Kidney tubule cell (primary cell): ENCODE data around the gene PLIN4.

Experiments
- DNase-seq: peaks from one replicate; pipeline ENCODE4 v3.0.0-alpha.2; 2018; ENCODE audit warnings: low spot score

Gene PLIN4

DNA sequence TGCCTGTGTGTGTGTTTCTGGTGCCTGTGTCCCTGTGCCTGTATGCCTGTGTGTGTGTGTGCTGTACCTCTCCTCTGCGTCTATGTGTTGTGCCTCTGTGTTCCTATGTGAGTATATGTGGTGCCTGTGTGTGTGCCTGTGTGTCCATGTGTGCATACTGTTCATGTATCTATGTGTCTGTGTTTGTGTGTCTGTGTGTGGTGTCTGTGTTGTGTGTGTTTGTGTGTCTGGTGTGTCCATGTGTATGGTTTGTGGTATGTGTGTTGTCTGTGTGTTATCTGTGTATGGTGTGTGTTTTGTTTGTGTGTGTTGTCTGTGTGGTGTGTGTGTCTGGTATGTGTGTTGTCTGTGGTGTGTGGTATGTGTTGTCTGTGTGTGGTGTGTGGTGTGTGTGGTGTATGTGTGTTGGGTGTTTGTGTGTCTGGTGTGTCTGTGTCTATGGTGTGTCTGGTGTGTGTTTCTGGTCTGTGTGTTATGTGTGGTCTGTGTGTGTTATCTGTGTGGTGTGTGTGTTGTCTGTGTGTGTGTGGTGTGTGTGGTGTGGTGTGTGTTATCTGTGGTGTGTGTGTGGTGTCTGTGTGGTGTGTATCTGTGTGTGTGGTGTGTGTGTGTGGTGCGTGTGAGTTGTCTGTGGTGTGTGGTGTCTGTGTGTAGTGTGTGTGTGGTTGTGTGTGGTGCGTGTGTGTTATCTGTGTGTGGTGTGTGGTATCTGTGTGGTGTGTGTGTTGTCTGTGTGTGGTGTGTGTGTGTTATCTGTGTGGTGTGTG is 25.8 kb downstream of the PLIN4 start:
- DNase-seq, result no peak

DNA sequence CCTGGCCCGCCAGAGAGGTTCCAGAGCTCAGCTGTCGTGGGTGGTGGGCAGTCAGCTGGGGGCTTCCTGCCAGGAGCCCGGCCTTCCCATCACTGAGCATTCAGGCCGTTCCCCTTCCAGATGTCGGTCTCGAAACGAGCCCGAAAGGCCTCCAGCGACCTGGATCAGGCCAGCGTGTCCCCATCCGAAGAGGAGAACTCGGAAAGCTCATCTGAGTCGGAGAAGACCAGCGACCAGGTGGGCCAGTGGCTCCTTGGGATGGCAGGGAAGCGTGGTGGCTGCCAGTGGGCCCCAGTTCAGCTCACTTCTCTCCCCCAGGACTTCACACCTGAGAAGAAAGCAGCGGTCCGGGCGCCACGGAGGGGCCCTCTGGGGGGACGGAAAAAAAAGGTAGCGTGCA is 26.8 kb downstream of the PLIN4 start:
- DNase-seq, result no peak

- no peak for DNase-seq
Measured at GRCh38 chr19:4488496-4488895, 29.8 kb downstream of the PLIN4 start.

DNA sequence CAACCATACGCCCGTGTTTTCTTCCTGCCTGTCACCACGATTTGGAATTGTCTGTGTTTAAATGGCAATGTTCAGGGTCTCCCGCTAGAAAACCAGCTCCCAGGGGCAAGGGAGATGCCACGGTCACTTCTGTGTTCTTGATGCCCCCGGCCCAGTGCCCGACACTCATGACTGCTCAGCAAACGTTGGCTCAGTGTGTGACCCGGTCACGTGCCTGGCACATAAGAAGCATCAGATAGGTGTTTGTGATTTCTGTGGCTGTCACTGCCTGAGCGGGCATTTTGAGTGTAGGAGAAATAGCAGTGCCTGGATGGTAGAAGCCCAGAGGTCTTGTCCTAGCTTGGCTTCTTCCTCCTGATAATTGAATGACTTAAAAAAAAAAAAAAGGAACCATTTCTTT is 30.7 kb downstream of the PLIN4 start:
- DNase-seq, result no peak

DNA sequence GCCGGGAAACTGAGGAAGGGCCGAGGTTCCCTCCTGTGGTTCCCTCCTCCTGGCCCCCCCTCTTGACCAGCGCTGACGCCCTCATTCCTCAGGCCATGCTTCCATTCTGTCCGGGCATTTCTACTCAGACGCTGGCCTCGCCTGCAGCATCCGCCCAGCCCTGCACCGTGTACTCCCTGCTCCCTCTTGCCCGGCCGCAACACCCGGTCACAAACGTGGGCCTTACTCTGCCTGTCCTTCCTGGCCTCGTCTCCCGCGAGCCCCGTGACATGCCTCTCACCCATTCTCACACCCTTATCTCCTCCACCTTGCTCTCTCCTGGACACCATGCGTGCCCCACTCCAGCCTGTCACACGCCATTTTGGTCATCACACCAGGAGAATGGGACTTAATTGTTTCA is 34.9 kb downstream of the PLIN4 start:
- DNase-seq, result no peak

DNA sequence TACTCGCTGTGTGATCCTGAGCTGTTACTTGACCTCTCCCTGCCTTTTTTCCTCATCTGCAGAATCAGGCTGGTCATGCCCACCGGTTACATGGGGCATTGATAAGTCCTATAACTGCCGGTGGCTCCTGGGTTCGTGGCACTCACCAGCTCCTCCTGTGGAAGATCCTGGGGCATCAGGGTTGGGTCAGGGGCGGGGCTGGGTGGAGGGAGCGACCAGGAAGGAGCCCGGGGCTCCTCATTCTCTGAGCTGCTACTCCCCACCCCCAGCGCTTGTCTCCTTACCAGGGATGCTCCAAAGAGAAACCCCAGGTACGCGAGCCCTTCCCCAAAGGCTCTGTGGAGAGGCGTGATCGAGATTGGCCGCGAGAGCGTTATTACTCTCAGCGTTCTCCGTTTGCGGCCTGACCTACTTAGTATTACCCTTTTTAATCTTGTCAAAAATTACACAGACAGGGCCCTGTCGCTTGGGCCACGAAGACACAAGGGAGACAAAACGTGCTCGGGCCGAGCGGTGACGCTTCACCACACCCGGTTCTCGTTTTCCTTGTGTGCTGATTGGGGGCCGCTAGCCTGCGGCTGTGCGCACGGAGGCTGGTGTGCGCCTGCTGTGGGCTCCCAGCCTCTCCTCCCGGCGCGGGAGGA is 35.4 kb downstream of the PLIN4 start:
- no peak for DNase-seq

DNA sequence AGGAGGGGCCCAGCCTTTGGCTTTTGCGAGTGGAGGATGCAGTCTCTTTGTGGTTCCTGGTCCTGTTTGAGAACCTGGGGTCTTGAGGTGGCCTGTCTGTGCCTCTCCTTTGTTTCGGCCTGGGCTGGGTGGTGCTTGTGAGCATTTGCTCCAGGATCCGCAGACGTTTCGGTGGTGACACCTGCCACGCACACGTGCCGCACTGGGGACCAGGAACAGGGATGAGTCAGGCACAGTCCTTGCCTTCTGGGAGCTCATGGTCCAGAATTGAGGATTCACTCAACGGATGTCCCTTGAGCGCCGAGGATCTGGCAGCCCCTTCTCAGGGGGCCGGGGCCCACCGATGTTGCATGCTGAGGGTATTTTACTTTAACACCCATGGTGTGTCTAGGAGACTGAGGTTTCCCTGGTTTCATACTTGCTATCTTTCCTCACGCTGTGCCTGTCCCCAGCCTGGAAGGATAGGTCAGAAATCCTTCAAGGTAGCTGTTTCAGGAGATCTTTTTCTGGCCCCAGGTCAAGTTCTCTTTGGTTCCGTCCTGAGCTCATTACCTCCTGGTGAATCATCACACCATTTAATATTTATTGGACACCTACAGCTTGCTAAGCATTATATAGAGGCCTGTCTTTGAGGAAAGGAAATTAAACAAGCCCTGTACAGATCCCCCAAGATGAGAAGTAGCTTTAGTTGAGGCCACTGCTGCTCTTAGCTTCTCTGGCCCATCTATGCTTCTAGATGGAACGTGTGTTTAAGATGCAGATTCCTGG is 41.1 kb downstream of the PLIN4 start:
- DNase-seq, result peak; percentile 19

DNA sequence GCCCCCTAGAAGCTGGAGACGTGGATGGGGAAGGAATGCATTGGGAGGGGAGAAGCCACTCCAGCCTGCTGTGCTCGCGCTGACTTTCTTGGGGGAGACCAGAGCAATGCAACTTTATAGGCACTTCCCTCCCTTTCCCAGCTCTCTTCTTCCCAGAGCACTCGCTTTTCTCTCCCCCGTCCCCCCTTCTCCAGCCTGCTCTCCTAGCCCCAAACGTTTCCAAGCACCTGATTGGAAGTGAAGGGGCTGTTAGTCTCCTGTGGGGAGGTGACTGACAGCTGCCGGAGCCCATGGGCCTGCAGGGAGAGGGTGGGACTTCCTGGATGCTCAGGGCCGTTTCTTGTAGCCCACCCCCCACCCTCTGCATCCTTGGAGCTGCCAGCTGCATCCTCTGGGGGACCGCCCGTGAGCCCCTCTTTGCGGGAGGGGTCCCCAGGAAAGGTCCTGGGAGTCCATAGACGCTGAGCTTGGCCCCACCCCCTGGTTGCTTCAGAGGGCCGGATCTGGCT is 43.7 kb downstream of the PLIN4 start:
- peak; percentile 46 for DNase-seq

DNA sequence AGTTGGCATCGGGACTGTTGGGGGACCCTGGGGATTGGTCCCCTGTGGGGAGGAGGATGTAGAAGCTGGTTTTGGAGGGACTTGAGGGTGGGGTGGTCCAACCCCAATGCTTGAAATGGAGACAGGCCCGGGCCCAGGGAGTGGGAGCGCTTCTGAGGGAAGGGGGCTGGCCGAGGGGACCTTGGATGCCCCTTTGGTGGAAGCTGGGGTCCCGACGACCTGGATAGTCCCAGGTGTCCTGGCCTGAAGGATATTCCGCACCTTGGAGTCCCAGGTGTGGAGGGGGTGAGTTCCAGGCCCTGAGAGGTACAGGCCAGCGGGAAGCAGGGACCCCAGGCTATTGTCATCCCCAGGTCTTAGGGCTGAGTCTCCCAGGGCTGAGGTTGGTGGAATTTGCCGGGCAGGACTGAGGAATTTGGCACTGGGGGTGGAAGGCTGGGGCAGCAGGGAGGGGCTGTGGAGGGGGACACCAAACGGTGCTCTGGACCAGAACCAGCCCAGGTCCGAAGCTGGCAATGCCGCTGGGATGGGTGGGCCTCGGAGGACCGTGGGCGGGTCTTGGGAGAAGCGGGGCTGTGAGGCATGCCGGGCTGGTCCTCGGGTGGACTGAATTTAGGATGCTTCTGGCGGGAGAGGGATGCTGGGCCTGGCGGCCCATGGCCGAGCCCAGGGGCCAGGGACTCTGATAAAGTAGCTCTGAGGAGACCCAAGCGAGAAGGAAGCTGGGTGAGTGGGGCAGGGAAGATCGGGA is 44.3 kb downstream of the PLIN4 start:
- DNase-seq, result no peak

- DNase-seq, result no peak
Measured at GRCh38 chr19:4473011-4473762, 45.1 kb downstream of the PLIN4 start.

DNA sequence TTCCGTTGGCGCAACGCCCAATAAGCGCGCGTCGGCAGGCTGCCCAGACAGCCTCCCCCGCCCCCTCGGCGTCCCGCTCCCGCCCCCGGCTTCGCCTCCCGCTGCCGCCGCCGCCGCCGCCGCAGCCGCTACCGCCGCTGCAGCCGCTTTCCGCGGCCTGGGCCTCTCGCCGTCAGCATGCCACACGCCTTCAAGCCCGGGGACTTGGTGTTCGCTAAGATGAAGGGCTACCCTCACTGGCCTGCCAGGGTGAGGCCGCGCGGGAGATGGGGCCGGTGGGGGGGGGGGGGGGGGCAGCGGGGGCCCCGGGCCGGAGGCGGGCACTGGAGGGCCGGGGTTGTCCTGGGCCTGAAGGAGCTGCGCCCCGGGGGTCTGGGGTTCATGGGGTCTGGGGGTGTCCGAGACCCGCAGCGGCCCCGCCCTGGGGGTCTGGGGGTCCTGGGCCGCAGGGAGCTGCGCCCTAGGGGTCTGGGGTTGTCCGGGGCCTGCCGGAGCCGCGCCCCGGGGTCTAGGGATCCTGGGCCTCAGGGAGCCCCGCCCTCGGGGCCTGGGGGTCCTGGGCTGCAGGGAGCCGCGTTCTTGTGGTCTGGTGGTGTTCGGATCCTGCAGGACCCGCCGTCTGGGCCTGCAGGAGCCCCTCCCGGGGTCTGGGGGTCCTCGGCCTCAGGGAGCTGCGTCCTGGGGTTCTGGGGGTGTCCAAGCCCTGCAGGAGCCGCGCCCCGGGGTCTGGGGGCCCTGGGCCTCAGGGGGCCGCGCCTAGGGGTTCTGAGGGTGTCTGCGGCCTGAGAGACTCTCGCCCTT is 45.9 kb downstream of the PLIN4 start, which contains the start of gene HDGFL2:
TSS of gene HDGFL2 (plus strand) at position 124 of the 801 bp plus-strand sequence. CDS start at position 178, 54 bp downstream.
- DNase-seq, result no peak

GRCh38 chr19:4471403-4472173 is 46.7 kb downstream of the PLIN4 start:
- DNase-seq, result peak; percentile 100

DNA sequence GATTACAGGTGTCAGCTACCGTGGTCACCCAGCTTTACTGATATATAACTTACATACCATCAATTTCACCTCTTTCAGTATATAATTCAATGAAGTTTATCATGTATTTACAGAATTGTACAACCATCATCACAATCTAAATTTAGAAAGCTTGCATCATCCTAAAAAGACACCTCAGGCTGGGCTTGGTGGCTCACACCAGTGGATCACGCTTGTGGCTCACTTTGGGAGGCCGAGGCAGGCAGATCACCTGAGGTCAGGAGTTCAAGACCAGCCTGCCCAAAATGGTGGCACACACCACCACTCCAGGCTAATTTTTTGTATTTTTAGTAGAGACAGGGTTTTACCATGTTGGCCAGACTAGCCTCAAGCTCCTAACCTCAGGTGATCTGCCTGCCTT is 50.5 kb downstream of the PLIN4 start:
- no peak for DNase-seq

- no peak for DNase-seq
Measured at GRCh38 chr19:4464815-4465581, 53.3 kb downstream of the PLIN4 start.

DNA sequence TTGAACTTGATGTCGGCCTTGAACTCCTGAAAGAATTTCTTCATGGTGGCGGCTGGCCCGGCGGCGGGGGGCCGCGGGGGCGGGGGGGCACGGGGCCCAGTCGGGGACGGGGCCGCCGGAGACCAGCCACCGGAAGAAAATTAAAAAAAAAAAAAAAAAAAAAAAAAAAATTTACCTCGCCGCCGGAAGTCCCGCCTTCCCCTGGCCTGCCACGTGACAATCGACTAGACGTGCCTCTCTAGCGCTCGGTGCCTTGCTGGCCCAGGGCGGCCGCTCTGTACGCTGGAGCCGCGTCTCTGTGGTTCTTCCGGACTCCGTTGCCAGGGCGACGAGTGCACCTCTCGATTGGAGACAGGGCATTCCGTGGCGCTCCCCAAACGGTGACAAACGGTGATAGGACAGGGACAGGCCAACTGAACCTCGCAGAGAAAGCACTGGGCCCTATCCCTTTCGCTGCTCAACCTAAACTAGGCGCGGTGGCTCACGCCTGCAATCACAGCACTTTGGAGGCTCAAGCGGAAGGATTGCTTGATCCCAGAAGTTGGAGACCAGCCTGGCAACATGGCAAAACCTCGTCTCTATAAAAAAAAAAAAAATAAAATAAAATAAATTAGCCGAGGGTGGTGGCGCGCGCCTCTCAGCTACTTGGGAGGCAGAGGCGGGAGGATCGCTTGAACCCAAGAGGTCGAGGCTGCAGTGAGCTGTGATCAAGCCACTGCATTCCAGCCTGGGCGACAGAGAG is 60.5 kb downstream of the PLIN4 start, which contains the start of gene UBXN6:
TSS of gene UBXN6 (minus strand) at position 141 of the 742 bp plus-strand sequence. CDS start at position 44, 97 bp downstream.
- peak; percentile 98 for DNase-seq

DNA sequence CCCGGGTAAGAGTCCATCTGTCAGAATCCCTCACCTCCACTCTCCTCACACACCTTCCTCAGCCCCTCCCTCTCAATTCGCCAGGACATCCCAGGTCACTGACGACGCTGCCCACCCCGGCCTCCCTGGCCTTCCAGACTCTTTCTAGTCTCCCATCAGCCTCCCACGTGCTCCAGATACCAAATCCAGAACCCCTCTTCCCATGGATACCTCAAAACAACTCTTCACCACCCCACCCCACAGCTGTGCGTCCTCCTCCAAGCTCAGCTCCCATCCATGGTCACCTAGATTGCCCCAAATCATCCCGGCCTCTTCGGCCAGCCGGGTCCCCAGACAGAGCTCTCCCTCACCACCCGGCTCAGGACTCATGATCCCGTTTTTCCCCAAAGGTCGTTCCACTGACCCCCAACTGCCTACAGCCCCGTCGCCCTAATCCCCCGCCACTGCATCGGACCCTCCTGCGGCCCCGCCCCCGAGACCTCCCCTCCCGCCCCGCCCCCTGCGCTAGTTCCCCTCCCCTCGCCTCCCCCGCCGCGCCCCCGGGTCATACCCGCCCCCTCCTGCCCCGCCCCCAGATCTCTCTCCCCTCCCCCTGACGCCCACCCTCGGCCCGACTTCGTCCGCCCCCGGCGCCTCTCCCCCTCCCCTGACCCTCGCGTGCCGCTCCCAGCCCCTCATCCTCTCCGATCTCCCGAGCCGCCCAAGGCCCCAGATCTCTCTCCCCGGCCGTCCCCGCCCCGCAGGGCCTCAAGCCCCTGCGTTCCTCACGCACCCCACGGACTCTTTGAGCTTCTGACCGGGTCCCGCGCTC is 61.2 kb downstream of the PLIN4 start:
- no peak for DNase-seq

- peak; percentile 70 for DNase-seq
Measured at GRCh38 chr19:4456476-4456842, 61.8 kb downstream of the PLIN4 start.
